Naive thymus-derived CD4-positive, alpha-beta T cell (primary cell): Measurements from ENCODE around the gene AJAP1. TPM values are rescaled to one million over a fixed set of nuclear protein-coding genes. Genes with fewer than 3 reads are reported as not detected.

Experiments
- ATAC-seq: fragments of 150-1000 bp; cut with Tn5 transposase; 2 replicates; pipeline ENCODE4 v1.10.0; 2021; ENCODE audit warnings: mild to moderate bottlenecking, moderate library complexity
- CTCF ChIA-PET: fragments of 350-600 bp; sonication (Branson Sonifier 250); formaldehyde crosslinking; loops from one replicate; lab custom pipeline; 2021; ENCODE audit warnings: antibody characterized with exemption; lab: Charles Lee
- POLR2A ChIA-PET: fragments of 350-600 bp; sonication (Branson Sonifier 250); formaldehyde crosslinking; loops from one replicate; lab custom pipeline; 2021; ENCODE audit warnings: antibody characterized with exemption, inconsistent platforms; lab: Charles Lee
- DNase-seq, 9 donors: peaks; one replicate each; pipeline versions ENCODE4 v3.0.0 to v3.0.0-alpha.2; 2020 to 2022; ENCODE audit warnings: mixed read lengths in 1 of 9
- H3K27ac ChIP-seq: one replicate; pipeline ENCODE4 v1.7.0; 2013; ENCODE audit warnings: mild to moderate bottlenecking, low read depth, low read length, moderate library complexity
- H3K27me3 ChIP-seq, 2 donors: one replicate each; pipeline ENCODE4 v1.7.0; 2013; ENCODE audit warnings: low read length in 2 of 2, mild to moderate bottlenecking in 2 of 2, moderate library complexity in 2 of 2; ENCODE audit not compliant: control insufficient read depth in 2 of 2, insufficient read depth in 2 of 2
- H3K36me3 ChIP-seq, 3 experiments: 1 replicate in 2 of 3; 2 replicates in 1 of 3; pipeline ENCODE4 v1.7.0; 2013; ENCODE audit warnings: low read length in 3 of 3, mild to moderate bottlenecking in 3 of 3, moderate library complexity in 1 of 3; ENCODE audit not compliant: insufficient read depth in 3 of 3, control insufficient read depth in 2 of 3
- H3K4me1 ChIP-seq, 2 donors: one replicate each; pipeline ENCODE4 v1.7.0; 2013; ENCODE audit warnings: low read length in 2 of 2, mild to moderate bottlenecking in 2 of 2, moderate library complexity in 1 of 2; ENCODE audit not compliant: control insufficient read depth in 2 of 2, insufficient read depth in 2 of 2
- H3K4me3 ChIP-seq: 2 replicates; pipeline ENCODE4 v1.7.0; 2013; ENCODE audit warnings: mild to moderate bottlenecking, low read length
- H3K9me3 ChIP-seq, 3 experiments: 1 replicate in 2 of 3; 2 replicates in 1 of 3; pipeline ENCODE4 v1.7.0; 2013; ENCODE audit warnings: low read length in 3 of 3; ENCODE audit not compliant: control insufficient read depth in 2 of 3
- H3K27ac Mint-ChIP-seq, 9 donors: one replicate each; pipeline ENCODE4 v1.8.0; 2020 to 2022; ENCODE audit warnings: mixed read lengths in 9 of 9, mild to moderate bottlenecking in 8 of 9, moderate library complexity in 5 of 9, inconsistent platforms in 2 of 9
- H3K27me3 Mint-ChIP-seq, 5 donors: one replicate each; pipeline ENCODE4 v1.8.0; 2021 to 2022; ENCODE audit warnings: mixed read lengths in 5 of 5, mild to moderate bottlenecking in 1 of 5
- H3K36me3 Mint-ChIP-seq, 5 donors: one replicate each; pipeline ENCODE4 v1.8.0; 2020 to 2022; ENCODE audit warnings: mixed read lengths in 5 of 5, mild to moderate bottlenecking in 3 of 5, inconsistent platforms in 1 of 5
- H3K4me1 Mint-ChIP-seq, 7 donors: one replicate each; pipeline ENCODE4 v1.8.0; 2020 to 2022; ENCODE audit warnings: mixed read lengths in 7 of 7, mild to moderate bottlenecking in 3 of 7, inconsistent platforms in 1 of 7
- H3K4me3 Mint-ChIP-seq, 10 donors: one replicate each; pipeline ENCODE4 v1.8.0; 2020 to 2022; ENCODE audit warnings: mild to moderate bottlenecking in 10 of 10, mixed read lengths in 10 of 10, moderate library complexity in 6 of 10, inconsistent platforms in 2 of 10
- H3K9me3 Mint-ChIP-seq, 11 donors: one replicate each; pipeline ENCODE4 v1.8.0; 2020 to 2022; ENCODE audit warnings: mixed read lengths in 11 of 11, mild to moderate bottlenecking in 4 of 11, inconsistent platforms in 1 of 11, moderate library complexity in 1 of 11
- intact Hi-C, 2 donors: fragments of 100-400 bp; cut with micrococcal nuclease; formaldehyde crosslinking; loops; one replicate each; pipeline ENCODE4 v1.15.1; 2023
- polyA plus RNA-seq, 2 donors: library from polyadenylated mRNA; unstranded; fragments of 300-500 nt; fragmentation: Illumina TruSeq; gene quantifications; one replicate each; pipeline ENCODE4 v1.2.3, GENCODE V29; 2021
- total RNA-seq, 6 experiments: library from RNA in 5 of 6; stranded (reverse) in 5 of 6; gene quantifications; 1 replicate in 5 of 6; 2 replicates in 1 of 6; pipeline ENCODE4 v1.2.3 and lab custom pipeline; 2021 to 2026

AJAP1 gene
- total and polyA plus RNA-seq, 7 experiments from 2014 or later = 0.09 to 2.4 (median 0.82) TPM; not detected in 1

GRCh38 chr1:4760088-4760487, 105.7 kb downstream of the AJAP1 start:
- Mint-ChIP-seq H3K27me3 (peaks cover 0 to 26% (median 4%) of the 10 kb centered on the region in 5 donors), H3K27ac (no peak overlapping the region), H3K36me3 (peaks cover 0 to 6% (median 3%) of the 10 kb centered on the region in 5 donors), H3K4me1 (no peaks in the 10 kb centered on the region), H3K9me3 (peaks cover 0 to 16% (median 4%) of the 10 kb centered on the region in 11 donors), H3K4me3 (no peak overlapping the region)
- Histone ChIP-seq H3K27me3 (no peaks in the 10 kb centered on the region), H3K4me1 (no peaks in the 10 kb centered on the region), H3K36me3 (no peaks in the 10 kb centered on the region), H3K4me3 (no peak overlapping the region), H3K27ac (no peak overlapping the region), H3K9me3 (peaks cover 0 to 9% (median 0%) of the 10 kb centered on the region in 3 experiments)
- CTCF ChIA-PET = no interaction called here
- intact Hi-C loops = no loop called here
- DNase-seq (no peak), ATAC-seq (no peak)
- POLR2A ChIA-PET = no interaction called here

GRCh38 chr1:4761324-4761723, 106.9 kb downstream of the AJAP1 start:
- H3K4me1 Mint-ChIP-seq = no peaks in the 10 kb centered on the region
- POLR2A ChIA-PET = no interaction called here
- no peak for ATAC-seq
- no peaks in the 10 kb centered on the region for H3K4me1 ChIP-seq
- CTCF ChIA-PET = no interaction called here
- H3K27me3 ChIP-seq = no peaks in the 10 kb centered on the region
- intact Hi-C loops = no loop called here
- peaks cover 0 to 24% (median 0%) of the 10 kb centered on the region in 5 donors for H3K27me3 Mint-ChIP-seq
- peak overlapping the region in 1 of 9 donors; percentile 72 for H3K27ac Mint-ChIP-seq
- H3K36me3 ChIP-seq = no peaks in the 10 kb centered on the region
- DNase-seq = no peak
- no peak overlapping the region for H3K4me3 Mint-ChIP-seq
- peaks cover 0 to 6% (median 3%) of the 10 kb centered on the region in 5 donors for H3K36me3 Mint-ChIP-seq
- peaks cover 0 to 16% (median 3%) of the 10 kb centered on the region in 11 donors for H3K9me3 Mint-ChIP-seq
- no peak overlapping the region for H3K4me3 ChIP-seq
- H3K9me3 ChIP-seq = peaks cover 0 to 9% (median 0%) of the 10 kb centered on the region in 3 experiments
- no peak overlapping the region for H3K27ac ChIP-seq

GRCh38 chr1:4762146-4762545, 107.7 kb downstream of the AJAP1 start:
- H3K36me3 Mint-ChIP-seq = peaks cover 0 to 6% (median 3%) of the 10 kb centered on the region in 5 donors
- ChIA-PET CTCF (no interaction called here), POLR2A (no interaction called here)
- peaks cover 0 to 8% (median 0%) of the 10 kb centered on the region in 3 experiments for H3K9me3 ChIP-seq
- ATAC-seq (no peak), DNase-seq (no peak)
- peaks cover 0 to 16% (median 3%) of the 10 kb centered on the region in 11 donors for H3K9me3 Mint-ChIP-seq
- intact Hi-C loops = no loop called here
- H3K27ac ChIP-seq = no peak overlapping the region
- peaks cover 0 to 21% (median 0%) of the 10 kb centered on the region in 5 donors for H3K27me3 Mint-ChIP-seq
- H3K4me3 ChIP-seq = no peak overlapping the region
- H3K4me1 ChIP-seq = no peaks in the 10 kb centered on the region
- no peaks in the 10 kb centered on the region for H3K27me3 ChIP-seq
- H3K4me3 Mint-ChIP-seq = no peak overlapping the region
- H3K27ac Mint-ChIP-seq = no peak overlapping the region
- no peaks in the 10 kb centered on the region for H3K36me3 ChIP-seq
- H3K4me1 Mint-ChIP-seq = no peaks in the 10 kb centered on the region

GRCh38 chr1:4767308-4767707, 112.9 kb downstream of the AJAP1 start:
- Histone ChIP-seq H3K4me3 (no peak overlapping the region), H3K27me3 (no peaks in the 10 kb centered on the region), H3K27ac (no peak overlapping the region), H3K36me3 (no peaks in the 10 kb centered on the region), H3K9me3 (no peaks in the 10 kb centered on the region), H3K4me1 (no peaks in the 10 kb centered on the region)
- H3K4me1 Mint-ChIP-seq = no peaks in the 10 kb centered on the region
- intact Hi-C loops = no loop called here
- ATAC-seq (no peak), DNase-seq (no peak)
- no peak overlapping the region for H3K27ac Mint-ChIP-seq
- ChIA-PET CTCF (no interaction called here), POLR2A (no interaction called here)
- H3K27me3 Mint-ChIP-seq = peaks cover 0 to 4% (median 0%) of the 10 kb centered on the region in 5 donors
- no peaks in the 10 kb centered on the region for H3K9me3 Mint-ChIP-seq
- H3K36me3 Mint-ChIP-seq = no peaks in the 10 kb centered on the region
- no peak overlapping the region for H3K4me3 Mint-ChIP-seq

GRCh38 chr1:4768553-4768952, 114.1 kb downstream of the AJAP1 start:
- Histone ChIP-seq H3K36me3 (no peaks in the 10 kb centered on the region), H3K4me1 (no peaks in the 10 kb centered on the region), H3K9me3 (no peaks in the 10 kb centered on the region), H3K27ac (no peak overlapping the region), H3K27me3 (no peaks in the 10 kb centered on the region), H3K4me3 (no peak overlapping the region)
- DNase-seq = no peak
- H3K4me3 Mint-ChIP-seq = no peak overlapping the region
- CTCF ChIA-PET = no interaction called here
- no peaks in the 10 kb centered on the region for H3K4me1 Mint-ChIP-seq
- no peak for ATAC-seq
- POLR2A ChIA-PET = no interaction called here
- no peaks in the 10 kb centered on the region for H3K9me3 Mint-ChIP-seq
- peaks cover 0 to 4% (median 0%) of the 10 kb centered on the region in 5 donors for H3K27me3 Mint-ChIP-seq
- no peak overlapping the region for H3K27ac Mint-ChIP-seq
- H3K36me3 Mint-ChIP-seq = no peaks in the 10 kb centered on the region
- intact Hi-C loops = no loop called here

GRCh38 chr1:4769516-4770280, 115.3 kb downstream of the AJAP1 start:
- Histone ChIP-seq H3K27me3 (no peaks in the 10 kb centered on the region), H3K4me3 (no peak overlapping the region), H3K9me3 (no peaks in the 10 kb centered on the region), H3K36me3 (no peaks in the 10 kb centered on the region), H3K4me1 (no peaks in the 10 kb centered on the region), H3K27ac (no peak overlapping the region)
- Mint-ChIP-seq H3K9me3 (no peaks in the 10 kb centered on the region), H3K27me3 (peaks cover 0 to 4% (median 0%) of the 10 kb centered on the region in 5 donors), H3K4me3 (no peak overlapping the region), H3K4me1 (no peaks in the 10 kb centered on the region), H3K27ac (no peak overlapping the region), H3K36me3 (no peaks in the 10 kb centered on the region)
- intact Hi-C loops = no loop called here
- DNase-seq (no peak), ATAC-seq (no peak)
- POLR2A ChIA-PET = no interaction called here
- CTCF ChIA-PET = no interaction called here

- Mint-ChIP-seq H3K36me3 (no peaks in the 10 kb centered on the region), H3K9me3 (no peaks in the 10 kb centered on the region), H3K27me3 (no peaks in the 10 kb centered on the region), H3K27ac (no peak overlapping the region), H3K4me1 (no peaks in the 10 kb centered on the region), H3K4me3 (no peak overlapping the region)
- no peak overlapping the region for H3K27ac ChIP-seq
- ChIA-PET CTCF (no interaction called here), POLR2A (no interaction called here)
- intact Hi-C loops = no loop called here
- DNase-seq = no peak
- H3K9me3 ChIP-seq = no peaks in the 10 kb centered on the region
- ATAC-seq = no peak
- H3K27me3 ChIP-seq = no peaks in the 10 kb centered on the region
- H3K4me1 ChIP-seq = no peaks in the 10 kb centered on the region
- H3K4me3 ChIP-seq = no peak overlapping the region
- no peaks in the 10 kb centered on the region for H3K36me3 ChIP-seq
Observed at GRCh38 chr1:4770713-4771112, 116.3 kb downstream of the AJAP1 start.
